Naive thymus-derived CD4-positive, alpha-beta T cell (primary cell): Measurements from ENCODE around the gene RSPO3. TPM values are rescaled to one million over a fixed set of nuclear protein-coding genes. Genes with fewer than 3 reads are reported as not detected.

Experiments used
- ATAC-seq: fragments of 150-1000 bp; cut with Tn5 transposase; 2 replicates; pipeline ENCODE4 v1.10.0; 2021; ENCODE audit warnings: mild to moderate bottlenecking, moderate library complexity
- CTCF ChIA-PET: fragments of 350-600 bp; sonication (Branson Sonifier 250); formaldehyde crosslinking; loops from one replicate; lab custom pipeline; 2021; ENCODE audit warnings: antibody characterized with exemption; lab: Charles Lee
- POLR2A ChIA-PET: fragments of 350-600 bp; sonication (Branson Sonifier 250); formaldehyde crosslinking; loops from one replicate; lab custom pipeline; 2021; ENCODE audit warnings: antibody characterized with exemption, inconsistent platforms; lab: Charles Lee
- DNase-seq, 9 donors: peaks; one replicate each; pipeline versions ENCODE4 v3.0.0 to v3.0.0-alpha.2; 2020 to 2022; ENCODE audit warnings: mixed read lengths in 1 of 9
- H3K27ac ChIP-seq: one replicate; pipeline ENCODE4 v1.7.0; 2013; ENCODE audit warnings: mild to moderate bottlenecking, low read depth, low read length, moderate library complexity
- H3K27me3 ChIP-seq, 2 donors: one replicate each; pipeline ENCODE4 v1.7.0; 2013; ENCODE audit warnings: low read length in 2 of 2, mild to moderate bottlenecking in 2 of 2, moderate library complexity in 2 of 2; ENCODE audit not compliant: control insufficient read depth in 2 of 2, insufficient read depth in 2 of 2
- H3K36me3 ChIP-seq, 3 experiments: 1 replicate in 2 of 3; 2 replicates in 1 of 3; pipeline ENCODE4 v1.7.0; 2013; ENCODE audit warnings: low read length in 3 of 3, mild to moderate bottlenecking in 3 of 3, moderate library complexity in 1 of 3; ENCODE audit not compliant: insufficient read depth in 3 of 3, control insufficient read depth in 2 of 3
- H3K4me1 ChIP-seq, 2 donors: one replicate each; pipeline ENCODE4 v1.7.0; 2013; ENCODE audit warnings: low read length in 2 of 2, mild to moderate bottlenecking in 2 of 2, moderate library complexity in 1 of 2; ENCODE audit not compliant: control insufficient read depth in 2 of 2, insufficient read depth in 2 of 2
- H3K4me3 ChIP-seq: 2 replicates; pipeline ENCODE4 v1.7.0; 2013; ENCODE audit warnings: mild to moderate bottlenecking, low read length
- H3K9me3 ChIP-seq, 3 experiments: 1 replicate in 2 of 3; 2 replicates in 1 of 3; pipeline ENCODE4 v1.7.0; 2013; ENCODE audit warnings: low read length in 3 of 3; ENCODE audit not compliant: control insufficient read depth in 2 of 3
- H3K27ac Mint-ChIP-seq, 9 donors: one replicate each; pipeline ENCODE4 v1.8.0; 2020 to 2022; ENCODE audit warnings: mixed read lengths in 9 of 9, mild to moderate bottlenecking in 8 of 9, moderate library complexity in 5 of 9, inconsistent platforms in 2 of 9
- H3K27me3 Mint-ChIP-seq, 5 donors: one replicate each; pipeline ENCODE4 v1.8.0; 2021 to 2022; ENCODE audit warnings: mixed read lengths in 5 of 5, mild to moderate bottlenecking in 1 of 5
- H3K36me3 Mint-ChIP-seq, 5 donors: one replicate each; pipeline ENCODE4 v1.8.0; 2020 to 2022; ENCODE audit warnings: mixed read lengths in 5 of 5, mild to moderate bottlenecking in 3 of 5, inconsistent platforms in 1 of 5
- H3K4me1 Mint-ChIP-seq, 7 donors: one replicate each; pipeline ENCODE4 v1.8.0; 2020 to 2022; ENCODE audit warnings: mixed read lengths in 7 of 7, mild to moderate bottlenecking in 3 of 7, inconsistent platforms in 1 of 7
- H3K4me3 Mint-ChIP-seq, 10 donors: one replicate each; pipeline ENCODE4 v1.8.0; 2020 to 2022; ENCODE audit warnings: mild to moderate bottlenecking in 10 of 10, mixed read lengths in 10 of 10, moderate library complexity in 6 of 10, inconsistent platforms in 2 of 10
- H3K9me3 Mint-ChIP-seq, 11 donors: one replicate each; pipeline ENCODE4 v1.8.0; 2020 to 2022; ENCODE audit warnings: mixed read lengths in 11 of 11, mild to moderate bottlenecking in 4 of 11, inconsistent platforms in 1 of 11, moderate library complexity in 1 of 11
- intact Hi-C, 2 donors: fragments of 100-400 bp; cut with micrococcal nuclease; formaldehyde crosslinking; loops; one replicate each; pipeline ENCODE4 v1.15.1; 2023
- polyA plus RNA-seq, 2 donors: library from polyadenylated mRNA; unstranded; fragments of 300-500 nt; fragmentation: Illumina TruSeq; gene quantifications; one replicate each; pipeline ENCODE4 v1.2.3, GENCODE V29; 2021
- total RNA-seq, 6 experiments: library from RNA in 5 of 6; stranded (reverse) in 5 of 6; gene quantifications; 1 replicate in 5 of 6; 2 replicates in 1 of 6; pipeline ENCODE4 v1.2.3 and lab custom pipeline; 2021 to 2026

Gene RSPO3
- total and polyA plus RNA-seq, 7 experiments from 2014 or later = not detected

GRCh38 chr6:127180426-127180825 is 62.0 kb downstream of the RSPO3 start:
- ChIA-PET CTCF (no interaction called here), POLR2A (no interaction called here)
- Mint-ChIP-seq H3K36me3 (no peaks in the 10 kb centered on the region), H3K9me3 (peaks cover 0 to 2% (median 0%) of the 10 kb centered on the region in 11 donors), H3K27me3 (peaks cover 22 to 37% (median 23%) of the 10 kb centered on the region in 5 donors), H3K27ac (no peak overlapping the region), H3K4me3 (no peak overlapping the region), H3K4me1 (no peaks in the 10 kb centered on the region)
- Histone ChIP-seq H3K9me3 (no peaks in the 10 kb centered on the region), H3K27me3 (peaks cover 0 to 9% of the 10 kb centered on the region in 2 donors), H3K27ac (no peak overlapping the region), H3K4me3 (no peak overlapping the region), H3K36me3 (no peaks in the 10 kb centered on the region), H3K4me1 (no peaks in the 10 kb centered on the region)
- intact Hi-C loops = no loop called here
- DNase-seq (no peak), ATAC-seq (no peak)

DNA sequence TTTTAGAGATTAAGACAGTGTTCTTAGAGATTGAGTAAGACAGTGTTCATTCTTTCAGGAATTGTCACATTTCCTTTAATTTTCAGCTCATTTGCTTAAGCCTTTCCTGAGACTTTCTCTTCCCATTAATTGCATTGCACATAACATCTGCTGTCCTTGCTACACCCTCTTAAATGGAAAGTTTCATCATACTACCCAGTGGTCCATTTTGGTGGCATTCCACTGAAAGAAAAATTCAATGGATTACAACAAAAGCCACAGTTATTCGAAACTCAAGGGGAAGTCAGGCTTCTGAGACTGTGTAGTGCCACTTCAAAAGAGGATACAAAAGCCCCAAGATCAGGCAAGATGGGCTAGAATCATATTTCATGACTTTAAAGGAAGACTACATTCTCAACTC is 64.0 kb downstream of the RSPO3 start:
- intact Hi-C loops = no loop called here
- no peak overlapping the region for H3K4me3 Mint-ChIP-seq
- DNase-seq (no peak), ATAC-seq (no peak)
- H3K27ac Mint-ChIP-seq = no peak overlapping the region
- no peaks in the 10 kb centered on the region for H3K36me3 Mint-ChIP-seq
- peaks cover 0 to 9% of the 10 kb centered on the region in 2 donors for H3K27me3 ChIP-seq
- H3K9me3 ChIP-seq = no peaks in the 10 kb centered on the region
- ChIA-PET CTCF (no interaction called here), POLR2A (no interaction called here)
- no peak overlapping the region for H3K27ac ChIP-seq
- no peaks in the 10 kb centered on the region for H3K4me1 ChIP-seq
- peaks cover 14 to 27% (median 24%) of the 10 kb centered on the region in 5 donors for H3K27me3 Mint-ChIP-seq
- H3K9me3 Mint-ChIP-seq = peaks cover 0 to 2% (median 0%) of the 10 kb centered on the region in 11 donors
- no peaks in the 10 kb centered on the region for H3K36me3 ChIP-seq
- no peaks in the 10 kb centered on the region for H3K4me1 Mint-ChIP-seq
- no peak overlapping the region for H3K4me3 ChIP-seq

DNA sequence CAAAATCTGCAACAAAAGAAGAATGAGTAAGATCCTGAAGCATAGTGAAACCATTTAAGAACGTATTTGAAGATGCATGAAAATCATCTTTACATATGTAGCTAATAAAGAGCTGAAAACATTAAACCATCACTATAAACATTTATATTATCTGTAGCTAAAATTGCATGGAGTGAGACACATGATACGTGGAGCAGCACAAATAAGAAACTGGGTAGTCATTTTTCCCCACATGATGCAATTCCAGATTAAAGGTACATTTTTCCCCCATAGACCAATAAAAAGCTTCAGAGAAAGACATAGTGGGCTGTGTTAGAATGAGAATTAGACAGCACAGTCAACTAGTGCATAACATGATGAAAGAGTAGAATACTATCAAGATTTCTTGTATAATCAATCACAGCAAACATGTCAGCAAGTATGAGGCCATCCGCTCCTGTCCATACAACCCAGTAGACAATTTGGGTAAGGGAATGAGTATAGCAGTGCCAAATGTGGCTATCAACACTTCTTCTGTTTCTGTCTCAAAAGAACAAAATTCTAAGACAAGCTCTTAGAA is 67.0 kb downstream of the RSPO3 start:
- ATAC-seq = no peak
- H3K36me3 ChIP-seq = no peaks in the 10 kb centered on the region
- no peak for DNase-seq
- no peak overlapping the region for H3K27ac ChIP-seq
- H3K4me3 Mint-ChIP-seq = no peak overlapping the region
- H3K4me1 Mint-ChIP-seq = no peaks in the 10 kb centered on the region
- H3K36me3 Mint-ChIP-seq = no peaks in the 10 kb centered on the region
- POLR2A ChIA-PET = no interaction called here
- intact Hi-C loops = loop anchor here in 1 of 2 donors (5.0 kb wide), 1 partner anchor 352 kb away; no protein-coding TSS in a partner anchor
- H3K27me3 ChIP-seq = no peaks in the 10 kb centered on the region
- H3K9me3 ChIP-seq = no peaks in the 10 kb centered on the region
- CTCF ChIA-PET = interaction anchor here (0.6 kb wide), 1 partner anchor 345 kb away, joined by 3 read pairs; no protein-coding TSS in a partner anchor
- peaks cover 0 to 2% (median 0%) of the 10 kb centered on the region in 11 donors for H3K9me3 Mint-ChIP-seq
- H3K27me3 Mint-ChIP-seq = peaks cover 8 to 18% (median 9%) of the 10 kb centered on the region in 5 donors
- H3K4me1 ChIP-seq = no peaks in the 10 kb centered on the region
- H3K4me3 ChIP-seq = no peak overlapping the region
- no peak overlapping the region for H3K27ac Mint-ChIP-seq

DNA sequence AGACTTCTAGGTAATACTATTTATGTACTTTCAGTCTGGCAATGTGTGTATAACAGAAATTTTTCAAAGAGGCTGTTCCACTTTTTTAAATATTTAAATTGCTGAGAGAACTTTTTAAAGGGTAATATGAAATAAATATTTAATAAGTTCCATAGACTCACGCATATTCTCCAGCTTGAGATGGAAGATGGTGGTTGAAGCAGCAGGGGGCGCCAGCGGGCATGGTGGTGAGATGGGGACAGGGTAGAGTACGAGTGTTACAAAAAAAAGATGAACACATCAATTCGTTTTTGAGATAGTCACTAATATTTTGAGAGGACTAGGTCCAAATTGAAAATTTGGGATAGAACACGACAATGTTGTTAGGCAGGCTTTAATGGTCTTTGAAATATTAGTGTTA is 68.4 kb downstream of the RSPO3 start:
- H3K36me3 Mint-ChIP-seq = no peaks in the 10 kb centered on the region
- no peak overlapping the region for H3K27ac Mint-ChIP-seq
- H3K4me3 Mint-ChIP-seq = no peak overlapping the region
- H3K4me1 ChIP-seq = no peaks in the 10 kb centered on the region
- no peaks in the 10 kb centered on the region for H3K27me3 ChIP-seq
- ATAC-seq (peak; percentile 63), DNase-seq (peak; percentile 1 to 60 (median 22))
- H3K9me3 Mint-ChIP-seq = peaks cover 0 to 1% (median 0%) of the 10 kb centered on the region in 11 donors
- peaks cover 4 to 14% (median 8%) of the 10 kb centered on the region in 5 donors for H3K27me3 Mint-ChIP-seq
- no peaks in the 10 kb centered on the region for H3K36me3 ChIP-seq
- ChIA-PET POLR2A (no interaction called here), CTCF (no interaction called here)
- no peak overlapping the region for H3K27ac ChIP-seq
- H3K9me3 ChIP-seq = no peaks in the 10 kb centered on the region
- intact Hi-C loops = loop anchor here (1.0 to 5.0 kb wide), 5 partner anchors 79 to 352 kb away; partner anchors contain the start of gene RNF146 (in 2 of the 2)
- H3K4me1 Mint-ChIP-seq = no peaks in the 10 kb centered on the region
- no peak overlapping the region for H3K4me3 ChIP-seq

- no peaks in the 10 kb centered on the region for H3K36me3 Mint-ChIP-seq
- Histone ChIP-seq H3K9me3 (no peaks in the 10 kb centered on the region), H3K4me1 (no peaks in the 10 kb centered on the region), H3K4me3 (no peak overlapping the region), H3K36me3 (no peaks in the 10 kb centered on the region), H3K27ac (no peak overlapping the region), H3K27me3 (no peaks in the 10 kb centered on the region)
- no peak overlapping the region for H3K4me3 Mint-ChIP-seq
- ATAC-seq (no peak), DNase-seq (no peak)
- POLR2A ChIA-PET = no interaction called here
- no peak overlapping the region for H3K27ac Mint-ChIP-seq
- CTCF ChIA-PET = interaction anchor here (0.7 kb wide), 1 partner anchor 1336 kb away, joined by 3 read pairs; no protein-coding TSS in a partner anchor
- no peaks in the 10 kb centered on the region for H3K4me1 Mint-ChIP-seq
- no peaks in the 10 kb centered on the region for H3K9me3 Mint-ChIP-seq
- H3K27me3 Mint-ChIP-seq = peaks cover 0 to 13% (median under 1%) of the 10 kb centered on the region in 5 donors
- intact Hi-C loops = loop anchor here in 1 of 2 donors (5.0 kb wide), 1 partner anchor 349 kb away; no protein-coding TSS in a partner anchor
Measured at GRCh38 chr6:127188744-127189143, 70.3 kb downstream of the RSPO3 start.

DNA sequence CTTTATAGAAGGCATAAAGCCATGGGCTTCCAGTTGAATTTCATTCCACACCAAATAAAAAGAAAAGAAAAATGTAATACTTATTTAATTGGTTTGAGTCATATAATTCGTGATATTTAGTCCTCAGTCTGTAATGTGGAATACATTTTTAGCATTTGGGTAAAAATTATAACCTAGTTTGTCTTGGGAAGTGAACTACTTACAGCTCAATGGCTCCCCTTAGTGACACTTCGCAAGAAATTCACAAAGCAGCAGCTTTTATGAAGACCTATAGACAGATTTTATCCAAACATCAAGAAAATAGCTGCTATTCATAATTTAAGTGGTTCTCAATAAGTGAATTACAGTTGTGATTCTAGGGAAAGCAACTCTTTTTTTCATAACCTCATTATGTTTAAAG is 72.1 kb downstream of the RSPO3 start:
- intact Hi-C loops = loop anchor here in 1 of 2 donors (1.0 kb wide), 1 partner anchor 1194 kb away; no protein-coding TSS in a partner anchor
- H3K9me3 Mint-ChIP-seq = no peaks in the 10 kb centered on the region
- peaks cover 0 to 9% (median 0%) of the 10 kb centered on the region in 5 donors for H3K27me3 Mint-ChIP-seq
- Histone ChIP-seq H3K9me3 (no peaks in the 10 kb centered on the region), H3K36me3 (no peaks in the 10 kb centered on the region), H3K27me3 (no peaks in the 10 kb centered on the region), H3K4me1 (no peaks in the 10 kb centered on the region), H3K27ac (no peak overlapping the region), H3K4me3 (no peak overlapping the region)
- DNase-seq (peak in 1 of 9 donors; percentile 2), ATAC-seq (no peak)
- ChIA-PET POLR2A (interaction anchor here (0.5 kb wide), 1 partner anchor 1617 kb away, joined by 4 read pairs; no protein-coding TSS in a partner anchor), CTCF (interaction anchor here (1.3 kb wide), 1 partner anchor 76 kb away, joined by 3 read pairs; the partner anchor contains the start of gene RNF146)
- H3K27ac Mint-ChIP-seq = no peak overlapping the region
- no peaks in the 10 kb centered on the region for H3K4me1 Mint-ChIP-seq
- H3K36me3 Mint-ChIP-seq = no peaks in the 10 kb centered on the region
- H3K4me3 Mint-ChIP-seq = no peak overlapping the region

- DNase-seq (no peak), ATAC-seq (no peak)
- H3K9me3 ChIP-seq = no peaks in the 10 kb centered on the region
- Mint-ChIP-seq H3K27ac (no peak overlapping the region), H3K9me3 (no peaks in the 10 kb centered on the region), H3K4me1 (no peaks in the 10 kb centered on the region), H3K4me3 (no peak overlapping the region), H3K27me3 (peaks cover 0 to 9% (median 0%) of the 10 kb centered on the region in 5 donors), H3K36me3 (no peaks in the 10 kb centered on the region)
- POLR2A ChIA-PET = no interaction called here
- H3K4me3 ChIP-seq = no peak overlapping the region
- no peaks in the 10 kb centered on the region for H3K36me3 ChIP-seq
- no peak overlapping the region for H3K27ac ChIP-seq
- CTCF ChIA-PET = no interaction called here
- no peaks in the 10 kb centered on the region for H3K27me3 ChIP-seq
- H3K4me1 ChIP-seq = no peaks in the 10 kb centered on the region
- intact Hi-C loops = no loop called here
Measured at GRCh38 chr6:127191716-127192115, 73.2 kb downstream of the RSPO3 start.
